GM12878 (cell line): ENCODE results near the gene COL5A3. TPM values are rescaled to one million over a fixed set of nuclear protein-coding genes. Genes with fewer than 3 reads are reported as not detected.

Experiments
- ATAC-seq: fragments of 200-7000 bp; cut with Tn5 transposase; 3 replicates; pipeline ENCODE4 v1.9.1; 2020; ENCODE audit warnings: mild to moderate bottlenecking, moderate library complexity
- BruUV-seq: library from RNA; stranded (reverse); fragments of 400-500 nt; replicated peaks from 2 replicates; lab custom pipeline; 2021; lab: Mats Ljungman, UMichigan
- CTCF ChIA-PET: fragments of 300-600 bp; sonication (Branson Sonifier 250); formaldehyde crosslinking; extraction: SDS; loops from one replicate; lab custom pipeline; 2021; ENCODE audit warnings: inconsistent platforms; lab: Yijun Ruan, JAX
- POLR2A ChIA-PET: fragments of 350-600 bp; formaldehyde crosslinking; extraction: SDS; loops from one replicate; lab custom pipeline; 2021; ENCODE audit warnings: inconsistent platforms; lab: Charles Lee
- RAD21 ChIA-PET: fragments of 300-600 bp; sonication (Branson Sonifier 250); formaldehyde crosslinking; loops from one replicate; lab custom pipeline; 2023; ENCODE audit warnings: antibody characterized with exemption; ENCODE audit not compliant: unreplicated experiment; lab: Charles Lee
- SMC1A ChIA-PET: fragments of 300-600 bp; sonication (Branson Sonifier 250); formaldehyde crosslinking; loops from one replicate; lab custom pipeline; 2023; ENCODE audit not compliant: unreplicated experiment, uncharacterized antibody; lab: Charles Lee
- DNase-seq: peaks from one replicate; pipeline ENCODE4 v3.0.0-alpha.2; 2011; ENCODE audit warnings: low read depth, low spot score
- FAIRE-seq: peaks from 3 replicates; lab custom pipeline; 2011; peaks lifted over from hg19 to GRCh38; lab: Jason Lieb, UNC
- H2AFZ ChIP-seq: 2 replicates; pipeline ENCODE4 v1.6.0; 2011; ENCODE audit warnings: low read depth, low read length, control low read depth; ENCODE audit not compliant: control insufficient read depth
- H3K27ac ChIP-seq: 2 replicates; pipeline ENCODE4 v1.5.1; 2011; ENCODE audit warnings: control low read depth; ENCODE audit not compliant: control insufficient read depth, insufficient read depth
- H3K27me3 ChIP-seq, 2 experiments: replicated peaks in 1 of 2; 2 replicates each; pipeline versions ENCODE4 v1.6.0 to v1.6.1; 2011; ENCODE audit warnings: low read length in 1 of 2; ENCODE audit not compliant: control insufficient read depth in 2 of 2, insufficient read depth in 2 of 2
- H3K36me3 ChIP-seq, 2 experiments: 2 replicates each; pipeline ENCODE4 v1.5.1; 2011; ENCODE audit warnings: low read length in 1 of 2; ENCODE audit not compliant: control insufficient read depth in 2 of 2, insufficient read depth in 2 of 2
- H3K4me1 ChIP-seq: 2 replicates; pipeline ENCODE4 v1.6.1; 2011; ENCODE audit warnings: mild to moderate bottlenecking, low read length, moderate library complexity, mixed read lengths; ENCODE audit not compliant: control insufficient read depth, insufficient read depth
- H3K4me2 ChIP-seq: 2 replicates; pipeline ENCODE4 v1.6.0; 2011; ENCODE audit warnings: control low read depth; ENCODE audit not compliant: control insufficient read depth, insufficient read depth
- H3K4me3 ChIP-seq: fragments of 200-600 bp; sonication (generic); 2 replicates; pipeline ENCODE4 v1.5.1; 2016
- H3K79me2 ChIP-seq: 2 replicates; pipeline ENCODE4 v1.6.0; 2011; ENCODE audit warnings: low read length; ENCODE audit not compliant: control insufficient read depth, insufficient read depth
- H3K9ac ChIP-seq: 2 replicates; pipeline ENCODE4 v1.8.0; 2011; ENCODE audit warnings: low read length, control low read depth, mixed read lengths; ENCODE audit not compliant: control insufficient read depth, insufficient read depth
- H3K9me3 ChIP-seq: replicated peaks from 3 replicates; pipeline ENCODE4 v1.5.1; 2011; ENCODE audit warnings: mild to moderate bottlenecking, low read length; ENCODE audit not compliant: control insufficient read depth, insufficient read depth
- H4K20me1 ChIP-seq: 2 replicates; pipeline ENCODE4 v1.6.0; 2011; ENCODE audit not compliant: control insufficient read depth, insufficient read depth
- BCL11A ChIP-seq: IDR thresholded peaks from 2 replicates; pipeline ENCODE4 v1.6.1; 2011; ENCODE audit warnings: low read depth, low read length
- EGR1 ChIP-seq, 2 experiments: IDR thresholded peaks; 1 replicate in 1 of 2; 2 replicates in 1 of 2; pipeline ENCODE4 v1.6.1; 2011 to 2012; ENCODE audit warnings: low read depth in 2 of 2, low read length in 2 of 2, borderline replicate concordance in 1 of 2, mild to moderate bottlenecking in 1 of 2, moderate library complexity in 1 of 2
- HDAC2 ChIP-seq: fragments of 200-600 bp; sonication (generic); IDR thresholded peaks from 2 replicates; pipeline ENCODE4 v1.6.1; 2017
- MEF2A ChIP-seq: IDR thresholded peaks from 2 replicates; pipeline ENCODE4 v1.6.1; 2011; ENCODE audit warnings: low read depth, mild to moderate bottlenecking, low read length, moderate library complexity; ENCODE audit not compliant: insufficient read depth
- NR2C1 ChIP-seq: fragments of 450-650 bp; IDR thresholded peaks from 2 replicates; pipeline ENCODE4 v1.6.1; 2017; ENCODE audit warnings: antibody characterized with exemption, mild to moderate bottlenecking, moderate library complexity
- SPI1 ChIP-seq: IDR thresholded peaks from 2 replicates; pipeline ENCODE4 v1.6.1; 2011; ENCODE audit warnings: low read depth, mild to moderate bottlenecking, low read length, moderate library complexity, borderline replicate concordance; ENCODE audit not compliant: insufficient read depth
- SREBF2 ChIP-seq: IDR thresholded peaks from 2 replicates; pipeline ENCODE4 v1.6.1; 2012; ENCODE audit warnings: mild to moderate bottlenecking, low read length
- TCF7 ChIP-seq: IDR thresholded peaks from 2 replicates; pipeline ENCODE4 v1.6.1; 2014; ENCODE audit warnings: antibody characterized with exemption, borderline replicate concordance
- USF1 ChIP-seq: IDR thresholded peaks from 2 replicates; pipeline ENCODE4 v1.6.1; 2011; ENCODE audit warnings: borderline replicate concordance, low read depth, mild to moderate bottlenecking, moderate library complexity, mixed read lengths, low read length; ENCODE audit not compliant: insufficient read depth; ENCODE audit errors: extremely low read length
- ZNF622 ChIP-seq: fragments of 450-650 bp; IDR thresholded peaks from 2 replicates; pipeline ENCODE4 v1.6.1; 2017; ENCODE audit warnings: mild to moderate bottlenecking, inconsistent platforms
- WGBS: methylation state at CpG from one replicate; pipeline ENCODE4 v1.1.6; 2016; ENCODE audit warnings: low lambda C conversion rate; ENCODE audit not compliant: insufficient replicate concordance, insufficient coverage; ENCODE audit errors: missing lambda C conversion rate; 5-methylcytosine and 5-hydroxymethylcytosine counted together
- in situ Hi-C: fragments of 300-500 bp; cut with MboI; formaldehyde crosslinking; loops from 9 replicates; pipeline ENCODE4 v1.14.3; 2018; ENCODE audit warnings: mixed read lengths
- intact Hi-C: fragments of 100-400 bp; cut with micrococcal nuclease; formaldehyde crosslinking; loops from one replicate; pipeline ENCODE4 v1.14.2; 2022; ENCODE audit not compliant: unreplicated experiment
- polyA plus RNA-seq, 11 experiments: library from polyadenylated mRNA; depleted of rRNA in 4 of 11; unstranded in 6 of 11; stranded (reverse) in 5 of 11; fragments of >200 nt; fragmentation: Nextera tagmentation in 4 of 11; fragmentation: Illumina TruSeq in 1 of 11; extraction: Ambion mirVana in 4 of 11; extraction: Trizol in 1 of 11; gene quantifications; 1 replicate in 1 of 11; 2 replicates in 10 of 11; pipeline versions ENCODE4 v1.2.1 to v1.2.3, GENCODE V29; 2011 to 2016; ENCODE audit warnings: inconsistent platforms in 2 of 11, missing spikeins in 2 of 11, low read depth in 1 of 11
- total RNA-seq, 4 experiments: library from RNA; depleted of rRNA in 3 of 4; stranded (reverse); fragments of >200 nt in 3 of 4; fragmentation: Illumina TruSeq in 1 of 4; extraction: Trizol in 1 of 4; gene quantifications; 2 replicates each; pipeline versions ENCODE4 v1.2.1 to v1.2.3, GENCODE V29; 2013 to 2021

The COL5A3 gene
- total and polyA plus RNA-seq, 10 of the 15 experiments (the other 5 are each of a cell fraction or from before 2014, with no cell fraction given), result under 0.01 to 8.3 (median 0.10) TPM; not detected in 2

- no peak for TF ChIP-seq HDAC2
- TF ChIP-seq EGR1 (IDR thresholded peaks at IDR 0.05; ENCODE audit: borderline replicate concordance in 1 of 2, low read depth in 2 of 2, low read length in 2 of 2), result no peak
- TF ChIP-seq TCF7, result no peak
- TF ChIP-seq SREBF2, result no peak
- no peak for TF ChIP-seq MEF2A
- TF ChIP-seq SPI1, result no peak
Measured at GRCh38 chr19:9941671-9942070, 68.6 kb downstream of the COL5A3 start (continued).

GRCh38 chr19:9941231-9941630 is 69.1 kb downstream of the COL5A3 start:
- Histone ChIP-seq H3K9me3 (no peaks in the 10 kb centered on the region; the same call in 2 of the 3 replicates), H3K4me1 (no peaks in the 10 kb centered on the region), H3K27ac (no peak overlapping the region), H3K9ac (no peak overlapping the region), H3K79me2 (no peaks in the 10 kb centered on the region), H3K27me3 (no peaks in the 10 kb centered on the region), H3K4me2 (no peak overlapping the region), H4K20me1 (no peaks in the 10 kb centered on the region), H3K36me3 (no peaks in the 10 kb centered on the region), H3K4me3 (no peak overlapping the region), H2AFZ (no peak overlapping the region)
- no TSS peak for BruUV-seq
- intact Hi-C loops, result no loop called here
- CTCF ChIA-PET, result interaction anchor here (1.1 kb wide), 1 partner anchor 59 kb away, joined by 5 read pairs; no protein-coding TSS in a partner anchor
- ATAC-seq (no peak), FAIRE-seq (no peak), DNase-seq (no peak)
- in situ Hi-C loops, result no loop called here
- SMC1A ChIA-PET, result interaction anchor here (0.7 kb wide), 1 partner anchor 86 kb away, joined by 3 read pairs; no protein-coding TSS in a partner anchor
- POLR2A ChIA-PET, result interaction anchor here (0.9 kb wide), 1 partner anchor 42 kb away, joined by 3 read pairs; no protein-coding TSS in a partner anchor
- WGBS, result 0% methylated on average over 1 of the region's 1 CpG
- no peak for TF ChIP-seq BCL11A
- no peak for TF ChIP-seq USF1
- no peak for TF ChIP-seq NR2C1
- no peak for TF ChIP-seq ZNF622
- RAD21 ChIA-PET, result no interaction called here
